Epidermal melanocyte (primary cell): ENCODE measurements around the gene BCLAF1.

Source experiments
- DNase-seq: peaks from one replicate; pipeline ENCODE4 v3.0.0; 2011; ENCODE audit warnings: low spot score; ENCODE audit not compliant: insufficient read length

BCLAF1 gene, protein sequence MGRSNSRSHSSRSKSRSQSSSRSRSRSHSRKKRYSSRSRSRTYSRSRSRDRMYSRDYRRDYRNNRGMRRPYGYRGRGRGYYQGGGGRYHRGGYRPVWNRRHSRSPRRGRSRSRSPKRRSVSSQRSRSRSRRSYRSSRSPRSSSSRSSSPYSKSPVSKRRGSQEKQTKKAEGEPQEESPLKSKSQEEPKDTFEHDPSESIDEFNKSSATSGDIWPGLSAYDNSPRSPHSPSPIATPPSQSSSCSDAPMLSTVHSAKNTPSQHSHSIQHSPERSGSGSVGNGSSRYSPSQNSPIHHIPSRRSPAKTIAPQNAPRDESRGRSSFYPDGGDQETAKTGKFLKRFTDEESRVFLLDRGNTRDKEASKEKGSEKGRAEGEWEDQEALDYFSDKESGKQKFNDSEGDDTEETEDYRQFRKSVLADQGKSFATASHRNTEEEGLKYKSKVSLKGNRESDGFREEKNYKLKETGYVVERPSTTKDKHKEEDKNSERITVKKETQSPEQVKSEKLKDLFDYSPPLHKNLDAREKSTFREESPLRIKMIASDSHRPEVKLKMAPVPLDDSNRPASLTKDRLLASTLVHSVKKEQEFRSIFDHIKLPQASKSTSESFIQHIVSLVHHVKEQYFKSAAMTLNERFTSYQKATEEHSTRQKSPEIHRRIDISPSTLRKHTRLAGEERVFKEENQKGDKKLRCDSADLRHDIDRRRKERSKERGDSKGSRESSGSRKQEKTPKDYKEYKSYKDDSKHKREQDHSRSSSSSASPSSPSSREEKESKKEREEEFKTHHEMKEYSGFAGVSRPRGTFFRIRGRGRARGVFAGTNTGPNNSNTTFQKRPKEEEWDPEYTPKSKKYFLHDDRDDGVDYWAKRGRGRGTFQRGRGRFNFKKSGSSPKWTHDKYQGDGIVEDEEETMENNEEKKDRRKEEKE

DNA sequence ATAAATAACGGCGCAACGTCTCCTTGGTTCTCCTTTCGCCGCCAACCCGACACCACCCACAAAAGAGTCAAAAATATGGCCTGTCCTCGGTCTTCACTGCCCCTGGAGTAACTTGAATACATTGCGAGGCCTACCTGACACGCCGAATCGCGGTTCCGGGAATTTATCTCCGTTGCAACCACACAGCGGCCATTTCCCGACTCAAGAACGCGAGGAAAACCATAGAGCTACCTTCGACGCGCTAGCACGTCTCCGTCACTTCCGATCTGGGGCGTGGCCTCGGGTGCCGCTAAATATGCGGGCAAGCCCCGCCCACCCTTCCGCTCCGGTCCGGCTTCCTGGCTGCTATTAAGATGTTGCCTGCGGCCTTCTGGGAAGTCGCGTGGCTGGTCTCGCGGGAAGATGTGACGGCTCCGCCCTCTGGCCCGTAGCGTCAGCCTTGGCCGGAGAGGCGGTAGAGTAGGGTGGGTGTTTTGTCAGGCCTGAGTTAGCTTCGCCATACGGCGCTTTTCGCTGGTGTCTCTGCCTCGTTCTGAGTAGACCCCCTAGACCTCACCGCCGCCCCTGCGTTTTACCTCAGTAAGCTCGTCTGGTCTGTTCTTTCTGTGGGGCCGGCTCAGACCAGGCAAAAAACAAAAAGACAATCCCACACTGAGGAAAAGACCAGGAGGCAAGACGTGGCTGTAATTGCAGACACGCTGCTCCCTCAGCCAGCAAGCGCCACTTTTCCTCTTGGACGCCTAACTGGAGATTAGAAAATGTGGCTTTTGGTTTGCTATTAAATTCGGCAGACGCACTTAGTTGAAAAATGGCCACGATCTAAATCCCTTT lies at the start of gene BCLAF1:
Gene BCLAF1, minus strand, starts transcription at position 268 of the 831 bp plus-strand sequence. CDS start 9,980 bp downstream, outside the sequence.
- peak; percentile 85 for DNase-seq

DNA sequence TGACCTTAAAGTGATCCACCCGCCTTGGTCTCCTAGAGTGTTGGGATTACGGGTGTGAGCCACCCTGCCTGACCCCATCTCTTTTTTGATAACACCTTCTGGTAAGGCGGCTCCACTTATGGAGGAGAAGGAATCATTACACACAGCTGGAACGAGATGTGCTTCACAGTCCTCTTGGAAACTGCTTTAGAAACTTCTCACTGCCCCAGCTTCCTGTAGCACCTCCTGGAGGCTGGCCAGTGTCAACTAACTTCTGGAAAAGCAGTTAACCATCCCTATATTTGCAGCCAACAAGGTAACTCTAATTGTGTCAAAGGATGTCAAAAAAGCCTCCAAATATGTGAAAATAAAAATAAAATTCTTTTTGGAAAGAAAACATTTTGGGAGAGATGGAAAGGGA lies 48.8 kb upstream of the BCLAF1 start:
- DNase-seq, result no peak

DNA sequence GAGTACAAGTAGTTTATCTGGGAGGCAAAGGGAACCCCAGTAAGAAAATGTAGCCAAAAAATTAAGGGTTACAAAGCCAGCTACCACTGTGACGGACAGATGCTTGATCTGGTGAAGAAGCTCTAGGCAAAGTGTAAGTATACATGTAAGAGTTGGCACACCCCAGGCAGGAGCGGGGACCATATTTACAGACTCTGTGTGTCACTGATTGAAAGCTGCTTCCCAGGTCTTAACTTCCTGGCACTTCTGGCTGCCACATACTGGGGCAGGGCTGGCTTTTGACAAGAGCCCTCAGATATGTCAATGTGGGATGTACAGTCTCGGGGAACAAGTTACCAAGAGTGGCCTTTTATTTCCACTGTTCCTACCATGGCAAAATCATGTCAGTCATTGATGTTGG lies 48.0 kb upstream of the BCLAF1 start:
- DNase-seq, result no peak

DNA sequence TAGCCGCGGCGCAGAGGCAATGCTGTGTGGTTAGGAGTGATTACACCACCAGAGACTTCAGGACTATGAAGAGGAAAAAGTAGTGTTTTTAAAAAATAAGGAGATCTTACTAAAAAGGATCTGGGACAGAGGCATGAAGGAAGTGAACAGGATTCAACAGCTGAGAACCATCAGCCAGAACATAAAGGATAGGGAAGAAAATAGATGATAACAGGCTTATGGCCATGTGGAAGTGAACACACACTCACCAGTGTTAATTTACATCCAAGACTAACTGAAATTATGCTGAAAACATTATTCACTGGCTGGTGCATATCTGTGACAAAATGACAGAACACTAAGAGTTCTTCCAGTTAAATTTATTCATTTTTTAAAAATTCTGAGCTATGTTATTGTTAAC lies 47.5 kb upstream of the BCLAF1 start:
- no peak for DNase-seq

DNA sequence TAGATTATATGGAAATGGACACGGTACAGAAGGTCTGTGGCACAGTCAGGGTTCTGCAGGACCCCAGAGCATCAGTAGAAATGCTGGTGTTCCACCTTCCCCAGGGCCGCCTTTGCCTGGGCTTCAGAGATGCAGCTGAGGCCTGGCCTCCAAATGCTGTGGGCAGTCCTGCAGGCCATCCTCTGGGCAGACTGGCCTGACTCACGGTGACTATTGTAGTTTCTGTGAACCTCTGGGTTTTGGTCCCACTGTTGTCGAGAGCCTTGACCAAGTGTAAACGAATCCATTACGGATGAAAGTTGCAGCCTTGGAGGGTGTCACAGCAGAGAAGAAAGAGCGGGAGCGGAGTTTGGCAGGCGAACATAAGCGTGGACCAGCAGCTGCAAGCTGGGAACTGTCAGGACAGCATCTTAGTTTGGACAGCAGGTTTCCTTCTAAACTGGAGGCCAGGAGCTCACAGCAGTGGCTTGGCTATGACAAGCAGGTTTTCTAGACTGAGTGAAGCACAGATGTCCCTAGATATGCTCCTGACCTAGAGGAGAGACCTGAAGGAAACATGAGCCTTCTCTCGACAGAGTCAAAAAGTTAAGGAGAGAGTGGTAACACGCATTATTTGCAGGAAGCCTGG lies 46.2 kb upstream of the BCLAF1 start:
- no peak for DNase-seq

DNA sequence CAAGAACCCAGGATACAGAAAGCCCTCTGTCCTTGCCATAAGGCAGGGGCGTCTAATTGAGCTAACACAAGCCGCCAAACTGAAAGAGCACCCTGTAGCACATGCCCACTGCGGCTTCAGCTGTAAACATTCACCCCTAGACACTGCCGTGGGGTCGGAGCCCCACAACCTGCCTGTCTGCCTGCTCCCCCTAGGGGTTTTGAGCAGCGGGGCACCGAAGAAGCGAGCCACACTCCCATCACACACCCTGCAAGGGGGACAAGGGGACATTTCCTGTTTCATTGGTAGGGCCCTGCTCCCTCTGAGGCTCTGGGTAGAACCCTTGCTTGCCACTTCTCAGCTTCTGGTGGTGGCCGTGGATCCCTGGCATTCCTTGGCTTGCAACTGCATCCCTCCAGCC lies 45.2 kb upstream of the BCLAF1 start:
- no peak for DNase-seq

DNA sequence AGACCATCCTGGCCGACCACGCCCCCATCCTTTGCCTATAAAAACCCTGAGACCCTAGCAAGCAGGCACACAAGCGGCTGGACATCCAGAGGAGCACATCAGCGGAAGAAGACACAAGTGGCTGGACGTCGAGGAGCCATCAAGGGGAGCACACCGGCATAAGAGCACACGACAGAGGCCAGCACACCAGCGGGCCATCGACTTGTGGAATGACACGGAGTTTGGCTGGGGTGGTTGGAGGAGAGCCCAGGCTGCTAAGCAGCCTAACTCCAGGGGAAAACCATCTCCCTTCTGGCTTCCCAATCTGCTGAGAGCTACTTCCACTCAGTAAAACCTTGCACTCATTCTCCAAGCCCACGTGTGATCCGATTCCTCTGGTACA lies 44.8 kb upstream of the BCLAF1 start:
- no peak for DNase-seq

DNA sequence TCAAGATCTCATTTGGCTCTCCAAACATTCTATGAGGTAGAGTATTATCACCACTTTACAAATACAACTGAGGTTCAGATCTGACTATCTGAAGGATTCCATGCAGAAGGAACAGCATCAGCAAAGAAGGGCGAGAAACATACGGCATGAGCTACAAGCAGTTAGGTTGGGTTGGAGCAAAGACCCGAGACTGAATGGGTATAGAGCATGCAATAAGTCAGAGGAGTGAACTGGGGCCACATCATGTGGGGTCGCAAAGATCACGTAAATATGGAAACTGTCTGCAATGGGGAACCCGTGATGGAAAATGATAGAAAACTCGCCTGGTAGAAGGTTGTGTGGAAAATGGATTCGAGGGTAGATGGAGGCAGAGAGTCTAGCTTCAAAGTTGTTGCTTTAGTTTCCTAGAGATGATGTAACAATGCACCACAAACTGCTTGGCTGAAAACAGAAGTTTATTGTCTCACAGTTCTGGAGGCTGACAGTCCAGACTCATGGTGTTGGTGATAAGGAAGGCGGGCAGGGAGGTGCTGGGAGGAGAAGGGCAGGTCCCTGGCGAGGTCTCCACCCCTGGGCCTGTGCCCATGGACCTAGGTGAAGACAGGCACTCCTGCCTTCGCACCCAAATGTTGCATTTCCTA lies 44.3 kb upstream of the BCLAF1 start:
- no peak for DNase-seq

DNA sequence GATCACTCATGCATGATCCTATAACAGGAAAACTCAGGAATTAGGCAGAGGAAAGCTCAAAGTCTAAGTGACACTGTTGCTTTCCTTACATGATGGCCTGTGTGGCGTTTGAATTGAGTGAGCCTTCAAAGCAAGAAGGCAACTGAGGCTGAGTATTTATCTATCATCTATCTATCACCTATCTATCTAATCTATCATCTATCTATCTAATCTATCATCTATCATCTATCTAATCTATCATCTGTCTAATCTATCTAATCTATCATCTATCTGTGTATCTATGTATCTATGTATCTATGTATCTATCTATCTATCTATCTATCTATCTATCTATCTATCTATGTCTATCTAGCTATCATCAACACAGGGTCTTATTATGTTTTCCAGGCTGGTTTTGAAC lies 41.8 kb upstream of the BCLAF1 start:
- no peak for DNase-seq

DNA sequence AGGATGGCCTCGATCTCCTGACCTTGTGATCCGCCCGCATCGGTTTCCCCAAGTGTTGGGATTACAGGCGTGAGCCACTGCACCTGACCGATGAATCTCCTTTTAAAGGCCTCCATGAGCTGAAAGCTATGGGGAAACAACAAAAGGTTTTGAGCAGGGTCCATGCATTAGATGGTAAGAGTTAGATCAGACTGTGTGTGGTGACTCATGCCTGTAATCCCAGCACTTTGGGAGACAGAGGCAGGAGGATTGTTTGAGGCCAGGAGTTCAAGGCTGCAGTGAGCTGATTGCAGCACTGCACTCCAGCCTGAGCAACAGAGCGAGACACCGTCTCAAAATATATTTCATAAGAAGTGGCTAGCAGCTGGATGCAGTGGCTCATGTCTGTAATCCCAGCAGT lies 41.0 kb upstream of the BCLAF1 start:
- no peak for DNase-seq

DNA sequence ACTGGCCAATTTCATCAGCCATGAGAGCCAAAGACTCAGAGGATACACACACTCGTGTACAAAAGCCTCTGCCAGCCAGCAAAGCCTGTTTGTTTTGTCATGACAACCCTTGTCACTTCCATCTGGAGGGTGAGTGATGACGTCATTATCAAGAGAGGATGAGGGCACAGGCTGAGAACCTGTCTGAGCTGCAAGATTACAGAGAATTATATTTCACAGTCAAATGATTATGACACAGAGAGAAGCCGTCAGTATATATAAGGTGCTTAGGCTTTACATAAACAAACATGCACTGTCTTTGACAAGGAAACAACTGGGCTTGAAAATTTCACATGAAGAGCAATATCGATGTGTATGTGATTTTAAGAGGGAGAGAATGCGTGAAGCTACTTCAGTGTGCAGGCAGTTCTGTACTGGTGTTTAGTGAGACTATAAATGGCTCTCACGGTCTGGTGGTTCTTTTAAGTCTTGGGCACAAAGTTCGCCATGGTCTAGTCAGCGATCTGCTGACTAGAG lies 36.5 kb upstream of the BCLAF1 start:
- no peak for DNase-seq

DNA sequence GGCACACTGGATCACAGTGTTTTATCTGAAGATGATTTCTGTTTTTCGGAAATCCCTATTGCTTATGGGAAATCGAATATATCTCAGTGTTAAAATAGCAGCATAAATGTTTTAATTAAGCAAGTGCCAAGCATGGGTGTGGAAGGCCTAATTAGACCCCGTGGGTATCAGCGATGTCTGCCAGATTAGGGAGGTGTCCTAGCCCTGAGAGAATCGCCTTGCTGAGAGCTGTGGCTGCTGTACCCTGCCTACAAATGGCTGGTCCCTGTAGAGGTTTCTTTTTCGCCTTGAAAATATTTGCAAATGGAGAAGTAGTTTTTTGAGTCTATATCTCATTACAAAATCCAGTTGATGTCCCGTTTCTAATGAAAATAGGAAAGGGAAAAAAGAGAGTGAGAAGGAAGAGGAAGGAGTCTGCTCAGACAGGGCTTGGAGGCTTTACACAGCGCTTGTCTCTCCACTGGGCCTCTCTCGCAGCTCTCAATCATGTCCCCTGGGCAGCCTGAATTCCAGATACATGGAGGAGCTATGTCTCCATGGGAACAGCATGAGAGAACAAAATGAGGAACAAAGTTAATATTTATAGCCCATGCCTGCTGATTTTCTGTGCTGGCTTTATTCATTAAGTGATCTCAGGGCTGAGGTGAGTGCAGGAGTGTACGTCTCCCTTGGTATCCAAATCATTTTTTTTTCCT lies 35.2 kb upstream of the BCLAF1 start:
- DNase-seq, result no peak

DNA sequence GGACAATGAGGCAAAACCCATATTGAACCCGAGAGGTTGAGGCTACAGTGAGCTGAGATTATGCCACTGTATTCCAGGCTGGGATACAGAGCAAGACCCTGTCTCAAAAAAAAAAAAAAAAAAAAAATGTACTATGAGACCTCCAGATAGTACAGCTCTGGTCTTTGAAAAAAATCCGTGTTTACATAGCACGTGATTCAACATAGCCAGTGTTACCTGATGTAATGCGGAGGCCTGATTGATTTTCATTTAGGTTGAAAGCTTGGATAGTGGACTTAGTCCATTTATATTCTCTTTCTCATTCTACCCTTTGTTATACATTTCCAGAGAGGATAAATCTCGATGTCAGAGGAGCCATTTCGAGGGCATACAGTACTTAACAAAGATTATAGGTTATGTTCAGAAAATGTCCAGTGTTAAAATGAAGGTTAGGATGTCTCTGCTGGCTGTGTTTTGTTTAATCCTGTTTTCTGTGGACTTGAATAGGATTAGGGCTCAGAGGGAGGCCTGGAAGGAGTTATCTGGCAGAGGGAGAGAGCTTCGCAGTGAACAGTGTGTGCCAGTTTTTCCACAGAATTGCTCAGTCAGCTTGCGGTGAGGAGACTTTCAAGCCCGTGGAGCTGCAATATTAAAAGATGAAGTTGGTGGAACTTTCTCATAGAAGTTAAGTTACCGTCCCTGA lies 33.9 kb upstream of the BCLAF1 start:
- no peak for DNase-seq

DNA sequence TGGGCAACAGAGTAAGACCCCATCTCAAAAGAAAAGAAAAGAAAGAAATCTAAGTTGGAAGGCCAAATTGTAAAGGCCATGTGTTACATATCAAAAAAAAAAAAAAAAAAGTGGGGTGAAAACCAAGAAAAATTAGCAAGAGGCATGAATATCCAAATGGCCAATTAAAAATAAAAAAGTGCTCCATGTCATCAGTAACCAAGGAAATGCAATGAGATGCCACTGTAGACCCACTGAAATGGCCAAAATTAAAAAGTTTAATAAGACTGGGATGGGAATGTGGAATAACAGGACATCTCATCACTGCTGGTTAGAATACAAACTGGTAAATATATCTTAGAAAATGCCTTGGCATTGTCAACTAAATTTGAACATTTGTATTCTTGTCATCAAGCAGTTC lies 30.1 kb upstream of the BCLAF1 start:
- no peak for DNase-seq

DNA sequence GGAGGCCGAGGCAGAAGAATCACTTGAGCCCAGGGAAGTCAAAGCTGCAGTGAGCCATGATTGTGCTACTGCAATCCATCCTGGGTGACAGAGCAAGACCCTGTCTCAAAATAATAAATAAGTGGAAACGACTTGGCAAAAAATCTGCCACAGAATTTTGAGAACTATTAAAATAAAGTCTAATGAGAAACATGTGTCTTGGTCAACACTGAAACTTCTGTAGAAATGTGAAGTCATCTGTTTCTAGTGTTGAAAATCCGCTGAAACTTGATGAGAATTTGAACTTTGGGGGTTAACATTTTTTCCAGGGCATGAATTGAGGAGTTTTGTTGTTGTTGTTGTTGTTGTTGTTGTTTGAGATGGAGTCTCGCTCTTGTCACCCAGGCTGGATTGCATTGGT lies 29.0 kb upstream of the BCLAF1 start:
- DNase-seq, result no peak

DNA sequence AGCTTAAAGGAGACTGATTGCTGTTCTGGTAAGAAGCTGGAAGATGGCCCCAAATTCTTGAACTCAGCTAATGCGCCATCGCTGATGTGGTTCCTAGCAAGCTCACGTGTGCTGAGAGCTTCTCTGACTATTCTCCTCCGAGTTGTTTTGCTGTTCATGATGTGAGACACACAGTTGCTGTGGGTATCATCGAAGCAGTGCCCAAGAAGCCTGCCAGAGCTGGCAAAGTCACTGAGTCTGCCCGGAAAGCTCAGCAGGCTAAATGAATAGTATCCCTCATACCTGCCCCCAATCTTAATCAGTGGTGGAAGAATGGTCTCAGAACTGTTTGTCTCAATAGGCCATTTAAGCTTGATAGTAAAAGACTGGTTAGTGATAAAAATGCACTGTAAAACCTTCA lies 28.3 kb upstream of the BCLAF1 start:
- DNase-seq, result no peak

DNA sequence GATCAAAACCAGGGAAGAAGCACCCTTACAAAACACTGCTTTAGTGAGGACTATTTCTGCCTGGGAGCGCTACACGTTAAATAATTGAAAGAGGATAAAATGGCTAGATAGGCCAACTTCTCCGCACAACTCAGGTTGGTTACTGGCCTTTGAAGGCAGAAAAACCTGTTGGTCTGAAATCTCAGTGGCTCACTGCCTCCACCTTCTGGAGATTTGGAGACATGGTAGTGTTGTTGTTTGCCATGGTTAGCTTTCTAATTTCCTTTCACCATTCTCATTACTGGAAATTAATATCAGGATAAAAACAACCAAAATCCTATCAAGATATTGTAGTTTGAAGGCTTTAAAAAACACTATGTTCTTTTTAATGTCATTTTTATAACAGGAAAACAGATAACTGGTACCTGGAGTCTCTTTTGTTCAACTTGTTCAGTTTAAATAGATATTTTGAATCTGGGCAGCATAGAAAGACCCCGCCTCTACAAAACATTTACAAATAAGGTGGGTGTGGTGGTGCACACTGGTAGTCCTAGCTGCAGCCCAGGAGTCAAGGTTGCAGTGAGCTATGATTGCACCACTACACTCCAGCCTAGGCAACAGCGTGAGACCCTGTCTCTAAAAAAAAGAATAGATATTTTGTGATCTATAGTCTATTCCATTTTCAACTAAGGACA lies 27.5 kb upstream of the BCLAF1 start:
- DNase-seq, result peak; percentile 42

DNA sequence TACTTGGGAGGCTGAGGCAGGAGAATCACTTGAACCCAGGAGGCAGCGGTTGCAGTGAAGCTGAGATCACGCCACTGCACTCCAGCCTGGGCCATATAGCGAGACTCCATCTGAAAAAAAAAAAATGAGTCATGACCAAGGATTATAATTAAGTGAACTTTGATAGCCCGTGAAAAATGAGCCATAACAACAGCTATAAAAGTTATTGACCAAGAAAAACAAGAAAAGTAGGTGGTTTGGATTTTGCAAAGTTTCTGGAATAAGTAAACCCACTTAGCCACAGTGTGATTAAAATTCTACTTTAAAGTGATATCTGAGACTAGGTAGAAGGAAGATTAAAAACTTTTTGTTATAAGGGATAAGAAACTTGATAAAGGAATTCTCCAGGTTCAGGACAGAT lies 25.9 kb upstream of the BCLAF1 start:
- no peak for DNase-seq

DNA sequence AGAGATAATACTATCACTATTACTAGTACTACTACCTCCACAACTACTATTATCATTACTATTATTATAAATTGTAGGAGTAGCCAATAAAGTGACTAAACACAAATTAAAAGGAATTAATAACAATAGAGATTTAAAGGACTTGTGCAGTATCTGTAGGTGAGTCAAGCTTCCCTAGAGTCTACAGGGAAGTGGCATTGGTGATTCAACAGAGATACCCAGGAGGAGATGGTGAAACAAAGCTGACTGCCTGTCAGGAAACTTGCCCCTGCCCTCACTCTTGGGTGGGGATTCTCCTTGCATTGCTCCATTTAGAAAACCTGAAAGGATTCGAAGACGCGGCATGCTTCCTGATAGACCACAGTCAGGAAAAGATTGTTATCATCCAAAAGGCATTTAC lies 23.3 kb upstream of the BCLAF1 start:
- no peak for DNase-seq
